Suppressor macrophage treated with lipopolysaccharide for 4 hours (primary cell): ENCODE results near the gene FAM204A.

ENCODE experiments used
- DNase-seq: peaks from one replicate; pipeline ENCODE4 v3.0.0-alpha.2; 2020

Gene FAM204A

GRCh38 chr10:118341791-118342637 is at the start of gene FAM204A:
TSS of gene FAM204A (minus strand) at chr10:118342324. CDS start at chr10:118336415, 5,909 bp downstream.
- DNase-seq: peak; percentile 96

GRCh38 chr10:118383699-118384098 is 41.6 kb upstream of the FAM204A start:
- DNase-seq: no peak

- DNase-seq: no peak
Measured at GRCh38 chr10:118383063-118383689, 41.1 kb upstream of the FAM204A start.

GRCh38 chr10:118374404-118374803 is 32.3 kb upstream of the FAM204A start:
- no peak for DNase-seq

- no peak for DNase-seq
Measured at GRCh38 chr10:118373786-118374185, 31.7 kb upstream of the FAM204A start.

GRCh38 chr10:118370499-118370898 is 28.4 kb upstream of the FAM204A start:
- DNase-seq: no peak

- no peak for DNase-seq
Measured at GRCh38 chr10:118369641-118370205, 27.6 kb upstream of the FAM204A start.

GRCh38 chr10:118365702-118366101 is 23.6 kb upstream of the FAM204A start:
- DNase-seq: no peak

- DNase-seq: no peak
Measured at GRCh38 chr10:118362103-118362502, 20.0 kb upstream of the FAM204A start.

GRCh38 chr10:118358327-118358726 is 16.2 kb upstream of the FAM204A start:
- no peak for DNase-seq

GRCh38 chr10:118357841-118358240 is 15.7 kb upstream of the FAM204A start:
- no peak for DNase-seq

- DNase-seq: no peak
Measured at GRCh38 chr10:118356628-118357027, 14.5 kb upstream of the FAM204A start.

GRCh38 chr10:118355234-118355633 is 13.1 kb upstream of the FAM204A start:
- DNase-seq: no peak

- no peak for DNase-seq
Measured at GRCh38 chr10:118349235-118349634, 7.1 kb upstream of the FAM204A start.

GRCh38 chr10:118343549-118343948 is 1.4 kb upstream of the FAM204A start:
- DNase-seq: no peak

GRCh38 chr10:118343115-118343514 is 991 bp upstream of the FAM204A start:
- DNase-seq: peak; percentile 40

- DNase-seq: no peak
Measured at GRCh38 chr10:118342638-118343020, 505 bp upstream of the FAM204A start.

- DNase-seq: peak; percentile 20
Measured at GRCh38 chr10:118340486-118340885, 1.6 kb downstream of the FAM204A start.

- no peak for DNase-seq
Measured at GRCh38 chr10:118339111-118339510, 3.0 kb downstream of the FAM204A start.

- no peak for DNase-seq
Measured at GRCh38 chr10:118337356-118337755, 4.8 kb downstream of the FAM204A start.

GRCh38 chr10:118333871-118334270 is 8.3 kb downstream of the FAM204A start:
- DNase-seq: no peak

GRCh38 chr10:118332948-118333710 is 9.0 kb downstream of the FAM204A start:
- DNase-seq: no peak

- DNase-seq: no peak
Measured at GRCh38 chr10:118332236-118332635, 9.9 kb downstream of the FAM204A start.
